IPS-18a (cell line): ENCODE results near the gene GRIP1.

Experiments used
- H3K27ac ChIP-seq: one replicate; pipeline ENCODE4 v1.5.1; 2013; ENCODE audit warnings: low read length
- H3K27me3 ChIP-seq: one replicate; pipeline ENCODE4 v1.6.1; 2013; ENCODE audit warnings: mild to moderate bottlenecking, low read length; ENCODE audit not compliant: control insufficient read depth, insufficient read depth
- H3K36me3 ChIP-seq: one replicate; pipeline ENCODE4 v1.6.1; 2013; ENCODE audit warnings: low read depth, low read length; ENCODE audit not compliant: control insufficient read depth
- H3K4me1 ChIP-seq: one replicate; pipeline ENCODE4 v1.6.1; 2013; ENCODE audit warnings: low read depth, low read length; ENCODE audit not compliant: control insufficient read depth
- H3K4me3 ChIP-seq: one replicate; pipeline ENCODE4 v1.5.1; 2013; ENCODE audit warnings: low read length
- H3K9ac ChIP-seq: one replicate; pipeline ENCODE4 v1.6.1; 2013; ENCODE audit warnings: mild to moderate bottlenecking, low read length, moderate library complexity
- H3K9me3 ChIP-seq: one replicate; pipeline ENCODE4 v1.6.1; 2013; ENCODE audit warnings: low read depth, low read length; ENCODE audit not compliant: control insufficient read depth

Gene GRIP1

DNA sequence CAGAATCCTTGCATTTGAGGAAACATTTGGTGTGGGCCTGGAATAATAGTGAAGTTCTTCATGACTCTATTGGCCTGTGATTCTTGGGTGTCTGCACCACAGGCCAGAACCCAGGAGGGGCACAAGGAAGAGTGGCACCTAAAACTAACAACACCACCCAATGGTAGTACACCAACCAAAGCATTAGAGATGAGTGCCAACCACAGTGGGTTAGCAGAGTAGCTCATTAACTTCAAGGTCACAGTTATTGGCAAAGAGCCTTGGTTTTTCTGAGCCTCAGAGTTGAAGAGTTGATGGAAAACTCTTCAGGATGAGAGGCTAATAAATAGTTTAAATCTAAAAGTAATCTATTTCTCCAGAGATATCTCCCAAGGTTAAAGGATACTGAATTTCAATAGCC, 319.6 kb downstream of the GRIP1 start:
- no peak overlapping the region for H3K4me3 ChIP-seq
- no peaks in the 10 kb centered on the region for H3K27me3 ChIP-seq
- no peak overlapping the region for H3K27ac ChIP-seq
- H3K9ac ChIP-seq = no peak overlapping the region
- H3K4me1 ChIP-seq = no peaks in the 10 kb centered on the region
- H3K36me3 ChIP-seq = no peaks in the 10 kb centered on the region
- no peaks in the 10 kb centered on the region for H3K9me3 ChIP-seq

GRCh38 chr12:66354291-66354690, 324.6 kb downstream of the GRIP1 start:
- Histone ChIP-seq H3K27me3 (no peaks in the 10 kb centered on the region), H3K4me1 (no peaks in the 10 kb centered on the region), H3K9me3 (no peaks in the 10 kb centered on the region), H3K9ac (no peak overlapping the region), H3K36me3 (no peaks in the 10 kb centered on the region), H3K27ac (no peak overlapping the region), H3K4me3 (no peak overlapping the region)

- Histone ChIP-seq H3K4me1 (no peaks in the 10 kb centered on the region), H3K27me3 (no peaks in the 10 kb centered on the region), H3K9me3 (no peaks in the 10 kb centered on the region), H3K9ac (no peak overlapping the region), H3K27ac (no peak overlapping the region), H3K4me3 (no peak overlapping the region), H3K36me3 (no peaks in the 10 kb centered on the region)
These were observed 326.0 kb downstream of the GRIP1 start for GRCh38 chr12:66352899-66353298.

DNA sequence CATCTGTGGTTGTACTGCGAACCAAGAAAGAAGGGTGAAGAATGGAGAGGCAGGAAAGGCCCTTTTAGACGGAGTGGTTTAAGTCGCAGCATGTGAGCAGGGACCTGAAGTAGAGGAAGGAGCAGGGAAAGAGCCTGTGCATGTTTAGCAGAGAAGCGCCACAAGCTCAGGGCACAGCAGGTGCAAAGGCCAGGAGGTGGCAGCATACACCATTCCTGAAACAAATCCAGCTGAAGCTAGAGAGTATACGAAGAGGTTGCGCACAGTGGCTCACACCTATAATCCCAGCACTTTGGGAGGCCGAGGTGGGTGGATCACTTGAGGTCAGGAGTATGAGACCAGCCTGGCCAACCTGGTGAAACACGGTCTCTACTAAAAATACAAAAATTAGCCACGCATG, 326.7 kb downstream of the GRIP1 start:
- Histone ChIP-seq H3K27ac (no peak overlapping the region), H3K4me1 (no peaks in the 10 kb centered on the region), H3K27me3 (no peaks in the 10 kb centered on the region)

DNA sequence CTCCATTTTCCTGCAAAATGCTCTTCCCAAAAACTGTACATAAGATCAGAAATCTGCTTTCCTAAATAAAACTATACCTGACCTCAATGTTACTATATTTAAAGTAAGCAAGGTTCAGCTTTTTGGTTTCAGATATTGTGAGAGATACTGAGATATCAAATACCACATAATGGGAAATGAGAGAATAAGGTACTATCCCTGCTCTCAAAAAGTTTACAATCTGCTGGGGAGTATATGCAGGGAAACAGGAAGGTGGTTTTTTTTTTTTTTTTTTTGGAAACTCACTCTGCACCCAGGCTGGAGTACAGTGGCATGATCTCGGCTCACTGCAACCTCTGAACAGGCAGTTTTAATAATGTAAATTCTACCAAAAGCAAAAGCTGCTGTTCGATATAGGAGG, 327.6 kb downstream of the GRIP1 start:
- no peak overlapping the region for H3K27ac ChIP-seq
- H3K4me3 ChIP-seq = no peak overlapping the region
- H3K27me3 ChIP-seq = no peaks in the 10 kb centered on the region
- H3K9ac ChIP-seq = no peak overlapping the region
- H3K36me3 ChIP-seq = no peaks in the 10 kb centered on the region
- no peaks in the 10 kb centered on the region for H3K9me3 ChIP-seq
- H3K4me1 ChIP-seq = no peaks in the 10 kb centered on the region

More for the DNA sequence above, 326.7 kb downstream of the GRIP1 start:
- Histone ChIP-seq H3K9me3 (no peaks in the 10 kb centered on the region), H3K4me3 (no peak overlapping the region), H3K36me3 (no peaks in the 10 kb centered on the region), H3K9ac (no peak overlapping the region)

GRCh38 chr12:66345956-66346355, 332.9 kb downstream of the GRIP1 start:
- no peak overlapping the region for H3K4me3 ChIP-seq
- no peak overlapping the region for H3K27ac ChIP-seq
- peaks cover 10% of the 10 kb centered on the region for H3K9me3 ChIP-seq
- no peak overlapping the region for H3K9ac ChIP-seq
- peaks cover 9% of the 10 kb centered on the region for H3K36me3 ChIP-seq
- H3K27me3 ChIP-seq = no peaks in the 10 kb centered on the region
- no peaks in the 10 kb centered on the region for H3K4me1 ChIP-seq

- Histone ChIP-seq H3K36me3 (peaks cover 9% of the 10 kb centered on the region), H3K9me3 (peaks cover 10% of the 10 kb centered on the region), H3K27ac (no peak overlapping the region), H3K4me3 (no peak overlapping the region), H3K9ac (no peak overlapping the region), H3K27me3 (no peaks in the 10 kb centered on the region), H3K4me1 (no peaks in the 10 kb centered on the region)
These were observed 333.7 kb downstream of the GRIP1 start for GRCh38 chr12:66345212-66345611.

GRCh38 chr12:66341126-66341525, 337.8 kb downstream of the GRIP1 start:
- H3K9ac ChIP-seq = no peak overlapping the region
- H3K4me1 ChIP-seq = no peaks in the 10 kb centered on the region
- H3K4me3 ChIP-seq = no peak overlapping the region
- H3K36me3 ChIP-seq = peaks cover 13% of the 10 kb centered on the region
- no peaks in the 10 kb centered on the region for H3K27me3 ChIP-seq
- H3K9me3 ChIP-seq = peaks cover 16% of the 10 kb centered on the region
- no peak overlapping the region for H3K27ac ChIP-seq

DNA sequence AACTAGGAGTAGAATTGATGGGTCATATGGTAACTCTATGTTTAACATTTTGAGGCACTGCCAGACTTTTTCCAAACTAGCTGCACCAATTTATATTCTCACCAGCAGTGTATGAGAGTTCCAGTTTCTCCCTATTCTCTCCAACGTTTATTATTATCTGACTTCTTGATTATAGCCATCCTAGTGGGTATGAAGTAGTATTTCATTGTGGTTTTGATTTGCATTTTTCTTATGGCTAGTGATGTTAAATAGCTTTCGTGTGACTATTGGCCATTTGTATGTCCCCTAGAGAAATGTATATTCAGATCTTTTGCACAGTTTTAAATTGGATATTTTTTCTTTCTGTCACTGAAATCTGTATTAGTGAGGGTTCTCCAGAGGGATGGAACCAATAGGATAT, 338.7 kb downstream of the GRIP1 start:
- Histone ChIP-seq H3K27ac (no peak overlapping the region), H3K4me3 (no peak overlapping the region), H3K27me3 (no peaks in the 10 kb centered on the region), H3K9me3 (peaks cover 16% of the 10 kb centered on the region), H3K9ac (no peak overlapping the region), H3K4me1 (no peaks in the 10 kb centered on the region), H3K36me3 (peaks cover 13% of the 10 kb centered on the region)

DNA sequence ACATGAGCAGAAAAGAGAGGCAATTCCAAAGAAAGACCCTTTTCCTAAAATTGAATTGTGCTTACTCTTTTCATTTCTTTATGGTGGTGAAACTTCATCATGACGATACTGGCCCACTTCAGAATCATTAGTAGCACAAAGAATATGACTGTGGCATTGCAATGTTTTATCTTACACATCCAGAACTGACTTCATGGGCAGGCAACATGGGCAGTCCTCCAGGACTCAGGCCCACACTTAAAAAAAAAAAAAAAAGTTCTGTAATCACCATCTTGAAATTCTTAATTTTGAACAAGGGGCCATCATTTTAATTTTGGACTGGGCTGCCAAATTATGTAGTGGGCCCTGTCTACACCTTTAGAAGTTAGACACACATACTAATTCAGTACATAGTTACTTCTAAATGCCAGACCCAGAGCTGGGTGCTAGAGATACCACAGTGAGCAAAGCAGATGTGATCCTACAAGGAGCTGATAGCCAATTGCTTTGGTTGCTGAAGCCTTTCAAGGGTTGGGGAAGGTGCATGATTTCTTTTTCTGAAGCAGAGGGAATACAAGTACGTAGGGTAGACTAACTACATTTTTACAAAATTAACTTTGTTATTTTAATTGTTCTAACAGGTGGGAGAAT, 341.4 kb downstream of the GRIP1 start:
- no peak overlapping the region for H3K9ac ChIP-seq
- no peaks in the 10 kb centered on the region for H3K4me1 ChIP-seq
- no peaks in the 10 kb centered on the region for H3K27me3 ChIP-seq
- no peak overlapping the region for H3K4me3 ChIP-seq
- peaks cover 13% of the 10 kb centered on the region for H3K36me3 ChIP-seq
- no peak overlapping the region for H3K27ac ChIP-seq
- H3K9me3 ChIP-seq = peaks cover 16% of the 10 kb centered on the region

- H3K9ac ChIP-seq = no peak overlapping the region
- H3K27me3 ChIP-seq = no peaks in the 10 kb centered on the region
- no peak overlapping the region for H3K27ac ChIP-seq
- H3K4me1 ChIP-seq = no peaks in the 10 kb centered on the region
- H3K4me3 ChIP-seq = no peak overlapping the region
- peaks cover 5% of the 10 kb centered on the region for H3K9me3 ChIP-seq
- H3K36me3 ChIP-seq = peaks cover 4% of the 10 kb centered on the region
These were observed 343.1 kb downstream of the GRIP1 start for GRCh38 chr12:66335746-66336145.

DNA sequence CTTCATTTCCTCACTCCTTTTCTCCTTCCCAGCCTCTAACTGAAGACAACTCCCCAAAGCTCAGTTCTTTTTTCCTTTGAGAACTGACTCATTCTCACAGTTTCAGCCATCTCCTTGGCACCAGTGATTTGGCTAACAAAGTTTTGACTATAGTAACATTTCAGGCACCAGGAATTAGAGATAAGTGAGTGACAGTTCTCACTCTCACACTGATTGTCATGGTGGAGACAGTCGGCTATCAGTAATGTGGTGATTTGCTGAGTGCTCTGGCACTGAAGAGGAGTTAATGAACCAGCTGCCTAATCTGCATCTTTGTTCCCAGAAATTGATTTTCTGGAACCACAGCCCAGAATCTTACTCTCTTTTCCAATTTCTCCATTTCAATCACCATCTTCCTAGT, 347.1 kb downstream of the GRIP1 start:
- no peaks in the 10 kb centered on the region for H3K9me3 ChIP-seq
- H3K4me1 ChIP-seq = no peaks in the 10 kb centered on the region
- no peak overlapping the region for H3K27ac ChIP-seq
- no peak overlapping the region for H3K4me3 ChIP-seq
- no peaks in the 10 kb centered on the region for H3K36me3 ChIP-seq
- no peak overlapping the region for H3K9ac ChIP-seq
- no peaks in the 10 kb centered on the region for H3K27me3 ChIP-seq
